ENCODE measurements around the gene ARHGAP1. TPM values are rescaled to one million over a fixed set of nuclear protein-coding genes. Genes with fewer than 3 reads are reported as not detected.

The ARHGAP1 gene
- total RNA-seq, 1 donor from 2014 or later: 8.1 TPM

DNA sequence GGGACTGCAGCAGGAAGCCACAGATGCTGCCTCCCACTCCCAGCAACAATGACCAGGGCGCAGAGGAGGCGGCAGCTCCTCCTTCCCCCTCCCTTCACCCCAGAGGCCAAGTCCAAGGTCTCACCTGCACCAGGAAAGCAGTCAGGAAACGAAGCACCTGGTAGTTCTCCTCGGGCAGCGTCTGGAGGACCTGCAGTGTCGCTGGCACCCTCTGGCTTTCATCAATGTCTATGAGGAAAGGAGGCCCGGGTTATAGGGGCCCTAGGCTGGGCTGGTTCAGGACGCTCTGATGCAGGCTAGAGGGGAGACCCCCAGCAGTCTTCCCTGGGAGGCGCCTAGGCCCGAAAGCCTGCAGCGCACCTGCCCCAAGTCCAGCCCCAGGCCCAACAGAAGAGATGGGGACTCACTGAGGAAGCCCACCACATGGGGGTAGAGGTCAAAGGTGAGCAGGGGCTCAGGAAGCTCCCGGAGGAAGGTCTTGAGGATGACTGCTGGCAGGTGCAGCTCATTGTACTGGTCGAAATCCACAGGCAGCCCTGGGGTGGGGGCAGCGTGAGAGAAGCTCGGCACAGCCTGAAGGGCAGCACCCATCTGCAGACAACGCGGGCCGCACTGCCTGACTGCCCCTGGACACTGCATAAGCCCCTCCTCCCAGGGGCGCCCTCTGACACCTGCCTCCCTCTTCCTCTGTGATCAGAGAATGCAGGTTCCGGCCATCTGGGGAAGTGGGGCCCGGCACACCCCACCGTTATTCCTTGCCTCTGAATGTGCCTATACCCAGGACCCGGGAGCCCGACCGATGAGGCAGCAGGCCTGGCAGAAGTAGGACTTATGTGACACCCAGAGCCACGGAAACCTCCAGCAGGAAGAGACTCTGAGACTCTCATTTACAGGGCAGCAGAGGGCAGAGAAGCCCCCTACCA is 20.9 kb downstream of the ARHGAP1 start:
- H3K4me3 Mint-ChIP-seq: no peak overlapping the region
- Histone ChIP-seq H3K27ac (no peak overlapping the region), H3K9me3 (ENCODE audit: low read depth) (no peaks in the 10 kb centered on the region), H4K20me1 (ENCODE audit: low read depth) (no peaks in the 10 kb centered on the region), H3K9ac (no peak overlapping the region), H3K79me2 (ENCODE audit: low read depth) (no peaks in the 10 kb centered on the region), H3F3A (ENCODE audit: low read depth) (peaks cover 8% of the 10 kb centered on the region), H3K4me1 (peaks cover 6% of the 10 kb centered on the region), H3K4me2 (no peak overlapping the region), H3K27me3 (no peaks in the 10 kb centered on the region), H2AFZ (replicated peaks) (no peak overlapping the region), H3K4me3 (no peak overlapping the region), H3K36me3 (no peaks in the 10 kb centered on the region)
- H3K4me1 Mint-ChIP-seq: peaks cover 5% of the 10 kb centered on the region
- DNase-seq (ENCODE audit: low spot score): no peak
- peaks cover 4% of the 10 kb centered on the region for H3K36me3 Mint-ChIP-seq
- peaks cover 3% of the 10 kb centered on the region for H3K27me3 Mint-ChIP-seq (ENCODE audit: insufficient read depth, low read depth)
- no peak overlapping the region for H3K27ac Mint-ChIP-seq
- no peak for TF ChIP-seq EZH2phosphoT487 (IDR thresholded peaks at IDR 0.05)
- no peak for TF ChIP-seq EZH2 (IDR thresholded peaks at IDR 0.05)
- TF ChIP-seq, protein P1, sequence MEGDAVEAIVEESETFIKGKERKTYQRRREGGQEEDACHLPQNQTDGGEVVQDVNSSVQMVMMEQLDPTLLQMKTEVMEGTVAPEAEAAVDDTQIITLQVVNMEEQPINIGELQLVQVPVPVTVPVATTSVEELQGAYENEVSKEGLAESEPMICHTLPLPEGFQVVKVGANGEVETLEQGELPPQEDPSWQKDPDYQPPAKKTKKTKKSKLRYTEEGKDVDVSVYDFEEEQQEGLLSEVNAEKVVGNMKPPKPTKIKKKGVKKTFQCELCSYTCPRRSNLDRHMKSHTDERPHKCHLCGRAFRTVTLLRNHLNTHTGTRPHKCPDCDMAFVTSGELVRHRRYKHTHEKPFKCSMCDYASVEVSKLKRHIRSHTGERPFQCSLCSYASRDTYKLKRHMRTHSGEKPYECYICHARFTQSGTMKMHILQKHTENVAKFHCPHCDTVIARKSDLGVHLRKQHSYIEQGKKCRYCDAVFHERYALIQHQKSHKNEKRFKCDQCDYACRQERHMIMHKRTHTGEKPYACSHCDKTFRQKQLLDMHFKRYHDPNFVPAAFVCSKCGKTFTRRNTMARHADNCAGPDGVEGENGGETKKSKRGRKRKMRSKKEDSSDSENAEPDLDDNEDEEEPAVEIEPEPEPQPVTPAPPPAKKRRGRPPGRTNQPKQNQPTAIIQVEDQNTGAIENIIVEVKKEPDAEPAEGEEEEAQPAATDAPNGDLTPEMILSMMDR (IDR thresholded peaks at IDR 0.05): no peak
- H3K9me3 Mint-ChIP-seq: no peaks in the 10 kb centered on the region

DNA sequence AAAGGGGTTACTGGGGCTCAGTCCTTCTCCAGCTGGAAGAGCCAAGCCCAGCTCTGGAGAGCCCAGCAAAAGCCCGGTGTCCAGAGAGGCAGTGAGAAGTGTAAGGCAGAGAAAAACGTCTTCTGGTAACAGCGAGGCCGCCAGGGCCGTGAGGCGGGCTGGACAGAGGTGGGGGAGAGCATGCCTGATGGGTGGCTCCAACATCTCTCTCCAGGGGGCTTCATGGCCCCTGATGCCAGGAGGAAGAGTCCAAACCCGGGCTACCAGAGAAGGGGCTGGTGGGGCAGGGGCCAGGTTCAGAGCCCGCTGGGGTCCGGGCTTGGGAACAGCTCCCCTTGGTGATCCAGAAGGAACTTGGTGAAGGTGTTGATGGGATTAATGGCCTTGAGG is 21.7 kb downstream of the ARHGAP1 start:
- H3K9ac ChIP-seq: no peak overlapping the region
- Mint-ChIP-seq H3K36me3 (peaks cover 4% of the 10 kb centered on the region), H3K9me3 (no peaks in the 10 kb centered on the region), H3K4me1 (peaks cover 7% of the 10 kb centered on the region), H3K27me3 (ENCODE audit: insufficient read depth, low read depth) (peaks cover 3% of the 10 kb centered on the region), H3K4me3 (no peak overlapping the region), H3K27ac (peak overlapping the region; percentile 37)
- no peak overlapping the region for H3K27ac ChIP-seq
- no peaks in the 10 kb centered on the region for H4K20me1 ChIP-seq (ENCODE audit: low read depth)
- H3K4me1 ChIP-seq: peaks cover 8% of the 10 kb centered on the region
- no peaks in the 10 kb centered on the region for H3K9me3 ChIP-seq (ENCODE audit: low read depth)
- H3F3A ChIP-seq (ENCODE audit: low read depth): peaks cover 8% of the 10 kb centered on the region
- no peak overlapping the region for H3K4me2 ChIP-seq
- H3K27me3 ChIP-seq: no peaks in the 10 kb centered on the region
- TF ChIP-seq EZH2 (IDR thresholded peaks at IDR 0.05) (no peak), EZH2phosphoT487 (IDR thresholded peaks at IDR 0.05) (no peak)
- TF ChIP-seq, protein P1 (IDR thresholded peaks at IDR 0.05): no peak
- H3K36me3 ChIP-seq: no peaks in the 10 kb centered on the region
- H3K79me2 ChIP-seq (ENCODE audit: low read depth): no peaks in the 10 kb centered on the region
- no peak overlapping the region for H2AFZ ChIP-seq (replicated peaks)
- H3K4me3 ChIP-seq: no peak overlapping the region
- no peak for DNase-seq (ENCODE audit: low spot score)

DNA sequence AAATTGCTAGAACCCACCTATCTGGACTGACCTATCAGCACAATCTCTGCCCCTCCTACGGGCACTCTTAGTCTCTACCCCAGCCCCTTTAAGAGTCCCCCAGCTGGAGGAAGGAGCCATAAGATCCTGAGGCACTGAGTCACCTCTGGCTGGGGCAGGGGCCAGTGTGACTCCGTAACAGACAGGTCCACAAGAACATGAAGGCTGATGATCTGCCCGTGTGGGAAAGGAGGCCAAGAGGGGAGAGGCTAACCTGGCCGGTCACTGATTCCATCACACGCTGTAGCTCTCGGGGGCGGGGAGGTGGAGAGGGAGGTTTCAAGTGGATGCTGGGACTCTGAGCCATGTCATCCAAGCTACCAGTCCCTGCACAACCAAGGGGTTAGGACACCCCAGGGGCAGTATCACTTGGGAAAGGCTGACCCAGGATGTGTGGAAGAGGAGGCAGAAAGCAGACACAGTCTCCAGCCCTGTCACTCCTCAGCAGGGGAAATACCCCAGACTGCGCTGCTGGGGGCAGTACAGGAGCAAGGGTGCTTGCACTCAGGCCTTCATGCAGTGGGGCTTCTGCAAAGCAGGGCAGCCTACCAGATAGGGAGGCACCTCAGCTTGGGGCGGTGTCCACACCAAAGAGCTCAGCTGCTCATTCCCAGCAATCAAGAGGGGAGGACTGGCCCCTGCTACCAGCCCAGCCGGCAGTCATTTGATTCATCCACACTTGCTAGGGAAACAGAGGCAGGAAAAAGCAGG is 22.3 kb downstream of the ARHGAP1 start:
- Histone ChIP-seq H3F3A (ENCODE audit: low read depth) (peaks cover 8% of the 10 kb centered on the region), H3K9me3 (ENCODE audit: low read depth) (no peaks in the 10 kb centered on the region), H3K4me2 (no peak overlapping the region), H3K27ac (no peak overlapping the region), H3K36me3 (no peaks in the 10 kb centered on the region), H3K79me2 (ENCODE audit: low read depth) (no peaks in the 10 kb centered on the region), H2AFZ (replicated peaks) (no peak overlapping the region), H3K4me1 (peaks cover 8% of the 10 kb centered on the region), H4K20me1 (ENCODE audit: low read depth) (no peaks in the 10 kb centered on the region), H3K27me3 (no peaks in the 10 kb centered on the region), H3K4me3 (no peak overlapping the region), H3K9ac (no peak overlapping the region)
- TF ChIP-seq, protein P1 (IDR thresholded peaks at IDR 0.05): no peak
- no peak for TF ChIP-seq EZH2 (IDR thresholded peaks at IDR 0.05)
- TF ChIP-seq EZH2phosphoT487 (IDR thresholded peaks at IDR 0.05): no peak
- Mint-ChIP-seq H3K27me3 (ENCODE audit: insufficient read depth, low read depth) (peaks cover 4% of the 10 kb centered on the region), H3K4me3 (no peak overlapping the region), H3K27ac (peak overlapping the region; percentile 37), H3K36me3 (peaks cover 4% of the 10 kb centered on the region), H3K9me3 (no peaks in the 10 kb centered on the region), H3K4me1 (peaks cover 7% of the 10 kb centered on the region)
- DNase-seq (ENCODE audit: low spot score): no peak

Data from neural progenitor cell (in vitro differentiated cells).